Measurements from ENCODE around the gene TDG.
"Not testable (repeated sequence)": the region's sequence is repeated elsewhere in the genome, so short reads cannot be mapped to it uniquely, and the experiment has no call there.

Gene TDG

DNA sequence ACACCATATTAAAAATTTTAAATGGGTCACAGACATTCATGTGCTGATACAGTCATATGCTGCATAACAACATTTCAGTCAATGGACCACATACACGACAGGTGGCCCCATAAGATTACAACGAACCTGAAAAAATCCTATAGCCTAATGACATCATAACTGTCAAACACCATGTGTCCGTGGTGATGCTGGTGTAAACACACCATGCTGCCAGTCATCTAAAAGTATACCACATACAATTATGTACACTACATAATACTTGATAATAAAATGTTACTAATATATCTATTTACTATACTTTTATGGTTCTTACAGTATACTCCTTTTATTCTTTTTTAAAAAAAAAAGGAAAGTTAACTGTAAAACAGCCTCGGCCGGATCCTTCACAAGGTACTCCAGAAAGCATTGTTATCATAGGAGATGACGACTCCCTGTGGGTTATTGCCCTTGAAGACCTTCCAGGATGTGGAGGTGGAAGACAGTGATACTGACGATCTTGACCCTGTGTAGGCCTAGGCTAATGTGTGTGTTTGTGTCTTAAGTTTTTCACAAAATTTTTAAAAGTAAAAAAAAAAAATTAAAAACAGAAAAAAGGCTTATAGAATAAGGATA, 5.0 kb upstream of the TDG start:
- no peak for DNase-seq

DNA sequence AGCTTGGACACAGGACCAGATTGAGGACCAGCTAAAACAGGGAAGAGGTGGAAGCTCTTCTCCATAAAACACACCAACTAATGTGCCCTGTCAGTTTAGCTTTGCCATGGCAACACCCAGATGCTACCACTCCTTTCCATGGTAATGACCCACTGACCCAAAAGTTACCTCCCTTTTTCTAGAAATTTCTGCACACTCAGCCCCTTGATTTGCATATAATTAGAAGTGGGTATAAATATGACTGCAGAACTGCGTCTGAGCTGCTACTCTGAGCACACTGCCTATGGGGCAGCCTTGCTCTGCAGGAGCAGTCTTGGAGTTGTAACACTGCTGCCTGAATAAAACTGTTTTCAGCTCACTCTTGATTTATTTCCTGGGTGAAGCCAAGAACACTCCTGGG, 3.2 kb upstream of the TDG start:
- no peak for DNase-seq

- DNase-seq = no peak
These were observed 867 bp upstream of the TDG start for GRCh38 chr12:103964805-103965204.

DNA sequence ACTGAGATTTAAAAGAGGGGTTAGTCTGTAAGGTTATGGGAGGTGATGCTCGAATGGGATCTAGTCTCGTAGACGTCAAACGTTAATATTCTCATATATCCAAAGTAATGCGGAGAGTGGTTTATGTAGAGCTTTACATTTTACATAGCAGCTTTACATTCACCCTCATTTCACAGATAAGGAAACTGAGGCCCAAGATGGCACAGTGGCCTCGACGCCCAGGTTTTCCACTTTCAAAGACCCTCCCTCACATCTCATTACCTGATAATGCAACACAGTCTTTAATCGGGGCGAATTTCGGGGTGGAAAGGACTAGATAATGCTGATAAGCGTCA, 450 bp upstream of the TDG start:
- no peak for DNase-seq

GRCh38 chr12:103966736-103967135, 1.1 kb downstream of the TDG start:
- no peak for DNase-seq

DNA sequence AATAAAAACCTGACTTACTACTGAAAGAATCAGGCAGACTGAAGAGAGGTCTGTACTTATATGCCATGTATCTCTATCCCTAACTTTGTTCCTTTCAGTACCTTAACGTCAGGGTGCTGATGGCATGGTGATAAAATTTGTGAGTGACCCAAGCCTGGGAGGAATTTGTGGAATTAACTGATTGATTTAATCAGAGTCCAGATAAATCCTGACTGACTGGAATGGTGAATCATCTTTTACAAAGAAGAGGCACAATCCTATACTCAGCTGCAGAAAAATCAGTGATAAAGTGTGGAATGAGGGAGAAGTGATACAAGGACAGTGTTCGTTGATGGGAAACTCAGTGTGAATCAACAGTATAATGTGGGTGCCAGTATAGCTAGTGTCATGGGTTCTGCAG, 3.7 kb downstream of the TDG start:
- DNase-seq = no peak

- no peak for DNase-seq
These were observed 8.2 kb downstream of the TDG start for GRCh38 chr12:103973909-103974308.

DNA sequence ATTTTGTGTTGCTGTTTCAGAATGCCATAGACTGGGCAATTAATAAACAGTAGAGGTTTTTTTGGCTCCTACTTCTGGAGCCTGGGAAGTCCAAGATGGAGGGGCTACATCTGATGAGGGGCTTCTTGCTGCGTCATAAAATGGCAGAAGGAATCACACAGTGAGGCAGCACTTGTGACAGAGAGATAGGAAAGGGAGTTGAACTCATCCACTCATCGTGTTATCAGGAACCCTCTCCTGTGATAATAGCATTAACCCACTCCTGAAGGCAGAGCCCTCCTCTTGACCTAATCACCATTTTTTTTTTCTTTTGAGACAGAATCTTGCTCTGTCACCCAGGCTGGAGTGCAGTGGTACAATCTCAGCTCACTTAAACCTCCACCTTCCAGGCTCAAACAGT, 9.7 kb downstream of the TDG start:
- DNase-seq = no peak

GRCh38 chr12:103978384-103978982, 12.8 kb downstream of the TDG start:
- no peak for DNase-seq

GRCh38 chr12:103986829-103987228, 21.2 kb downstream of the TDG start:
- no peak for DNase-seq

DNA sequence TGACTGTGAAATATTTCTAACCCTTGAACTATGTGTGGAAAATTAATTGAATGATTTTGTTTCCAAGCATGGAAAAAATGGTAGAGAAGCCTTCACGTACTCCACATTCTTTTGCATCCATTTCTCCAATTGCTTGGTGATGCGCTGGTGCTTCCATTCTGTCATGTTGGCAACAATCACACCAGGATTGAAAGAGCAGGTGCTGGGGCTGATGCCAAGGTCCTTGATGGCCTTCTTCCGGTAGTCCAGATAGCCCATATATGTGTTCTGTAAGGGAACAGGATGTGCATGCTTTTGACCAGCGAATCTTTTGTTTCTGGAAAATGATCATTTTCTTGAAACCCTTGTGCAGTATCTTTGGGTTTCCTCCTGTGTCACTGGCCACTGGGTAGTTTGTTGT, 28.6 kb downstream of the TDG start:
- no peak for DNase-seq

GRCh38 chr12:103996595-103996994, 30.9 kb downstream of the TDG start:
- no peak for DNase-seq

GRCh38 chr12:103997286-103997900, 31.7 kb downstream of the TDG start:
- DNase-seq = no peak

DNA sequence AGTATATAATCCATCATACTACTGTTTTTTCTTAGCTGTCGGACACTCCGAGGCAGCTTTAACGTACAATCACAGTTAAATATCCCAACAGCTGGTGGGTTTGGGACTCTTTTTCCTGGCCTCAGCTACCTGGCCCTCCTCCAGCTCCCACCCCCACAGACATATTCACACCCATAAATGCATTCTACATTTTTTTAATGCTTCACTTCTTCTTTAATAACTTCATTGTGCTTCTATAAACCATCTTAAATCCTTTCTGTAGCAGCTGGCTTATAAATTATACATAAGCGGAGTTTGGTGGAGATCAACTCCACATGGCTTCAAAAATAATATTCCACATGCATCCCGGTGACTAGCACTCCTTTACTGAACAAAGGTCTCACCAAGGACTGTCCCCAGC, 33.3 kb downstream of the TDG start:
- DNase-seq = no peak

GRCh38 chr12:104000807-104001434, 35.2 kb downstream of the TDG start:
- no peak for DNase-seq

- DNase-seq = no peak
These were observed 37.0 kb downstream of the TDG start for GRCh38 chr12:104002686-104003085.

DNA sequence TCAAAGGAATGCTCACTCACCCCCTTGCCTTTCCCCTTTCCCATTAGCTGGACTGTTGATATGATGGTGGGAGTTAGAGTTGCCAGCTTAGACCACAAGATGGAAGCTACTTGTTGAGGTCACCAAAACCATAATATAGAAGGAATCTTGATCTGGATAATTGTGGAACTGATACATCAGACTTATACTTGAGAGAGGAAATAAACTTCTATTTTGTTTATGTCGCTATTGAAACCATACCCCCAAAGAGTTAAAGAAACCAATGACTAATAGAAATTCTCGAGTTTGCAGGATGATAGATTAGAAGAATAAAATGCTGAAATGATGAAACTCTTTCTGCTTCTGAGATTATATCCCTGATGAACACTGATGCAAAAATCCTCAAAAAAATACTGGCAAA, 37.9 kb downstream of the TDG start:
- DNase-seq = no peak

DNA sequence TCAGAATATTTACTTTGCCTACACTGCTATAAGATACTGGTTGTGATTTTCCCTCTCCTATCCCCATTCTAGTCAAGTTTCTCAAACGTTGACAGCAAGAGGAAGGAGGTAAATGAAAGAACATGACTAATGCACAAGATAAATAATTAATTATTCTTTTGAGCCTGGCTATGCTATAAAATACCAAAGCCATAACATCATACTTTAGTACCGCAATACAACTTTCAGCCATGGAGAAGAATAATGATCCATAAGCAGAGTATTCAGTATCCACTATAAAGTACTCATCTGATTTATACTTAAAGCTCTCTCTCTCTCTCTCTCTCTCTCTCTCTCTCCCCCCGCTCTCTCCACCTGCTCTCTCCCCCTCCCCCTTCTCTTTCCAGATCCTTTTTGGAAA, 41.3 kb downstream of the TDG start:
- no peak for DNase-seq

DNA sequence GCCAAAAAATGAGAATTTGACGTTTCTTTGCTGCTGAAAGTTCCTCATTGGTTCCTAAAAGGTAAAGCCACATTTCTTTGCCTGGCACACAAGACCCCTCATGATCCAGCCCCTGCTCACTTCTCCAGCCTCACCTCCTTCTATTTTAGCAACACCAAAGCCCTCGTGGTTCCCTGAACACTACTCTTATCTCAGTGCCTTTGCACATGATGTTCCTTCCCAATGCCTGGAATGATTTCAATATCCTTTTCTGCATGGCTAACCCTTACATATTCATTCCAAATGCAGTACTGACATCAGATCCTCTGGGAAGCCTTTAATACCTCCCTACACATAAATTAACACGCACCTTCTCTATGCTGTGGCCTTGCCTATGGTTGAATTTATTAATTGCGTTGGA, 44.4 kb downstream of the TDG start:
- DNase-seq = no peak

GRCh38 chr12:104010606-104011169, 45.0 kb downstream of the TDG start:
- DNase-seq = no peak

DNA sequence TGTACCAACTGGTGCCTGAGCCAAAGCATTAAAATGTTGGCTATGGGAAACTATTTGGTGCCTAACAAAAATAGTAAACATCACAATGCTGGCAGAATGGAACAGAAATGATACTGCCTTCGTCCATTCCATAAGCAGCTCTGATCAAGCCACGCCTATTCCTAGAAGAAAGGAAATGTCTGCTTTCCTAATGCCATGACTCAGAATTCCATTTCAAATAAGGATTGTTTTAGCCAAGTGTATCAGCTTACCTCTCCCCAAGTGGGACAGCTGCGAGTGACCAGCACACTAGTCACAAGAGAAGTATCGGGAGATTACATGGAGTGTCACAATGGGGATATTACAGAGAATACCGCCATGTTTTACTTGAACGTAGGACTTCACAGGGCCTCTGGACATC, 45.6 kb downstream of the TDG start:
- no peak for DNase-seq

DNA sequence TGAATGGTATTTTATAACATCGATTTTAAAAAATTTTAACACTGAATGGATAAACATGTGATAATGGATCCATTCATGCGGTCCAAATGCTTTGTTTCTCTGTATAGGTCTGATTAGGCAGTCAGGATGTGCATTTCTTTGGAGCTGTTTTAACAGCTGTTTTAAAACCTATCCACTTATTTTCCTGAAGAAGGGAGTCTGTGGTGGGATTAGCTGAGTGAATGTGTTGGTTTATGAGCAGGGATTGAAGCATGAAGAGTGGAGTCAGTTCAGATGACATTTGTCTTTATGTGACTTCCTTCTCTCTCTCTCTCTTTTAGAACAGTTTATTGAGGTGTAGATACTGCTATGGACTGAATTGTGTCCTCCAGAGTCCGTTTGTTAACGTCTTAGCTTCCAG, 46.7 kb downstream of the TDG start:
- no peak for DNase-seq

DNA sequence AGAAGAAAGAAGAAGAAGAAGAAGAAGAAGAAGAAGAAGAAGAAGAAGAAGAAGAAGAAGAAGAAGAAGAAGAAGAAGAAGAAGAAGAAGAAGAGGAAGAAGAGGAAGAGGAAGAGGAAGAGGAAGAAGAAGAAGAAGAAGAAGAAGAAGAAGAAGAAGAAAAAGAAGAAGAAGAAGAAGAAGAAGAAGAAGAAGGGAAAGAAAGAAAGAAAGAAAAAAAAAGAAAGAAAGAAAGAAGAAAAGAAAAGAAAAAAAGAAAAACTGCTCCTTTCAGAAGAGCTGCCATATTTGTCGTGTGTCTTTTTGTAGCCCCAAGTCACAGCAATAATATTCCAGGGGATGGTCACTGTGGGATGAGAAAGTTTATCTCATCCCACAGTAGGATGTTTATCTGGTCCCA, 56.2 kb downstream of the TDG start:
- DNase-seq = not testable (repeated sequence)

DNA sequence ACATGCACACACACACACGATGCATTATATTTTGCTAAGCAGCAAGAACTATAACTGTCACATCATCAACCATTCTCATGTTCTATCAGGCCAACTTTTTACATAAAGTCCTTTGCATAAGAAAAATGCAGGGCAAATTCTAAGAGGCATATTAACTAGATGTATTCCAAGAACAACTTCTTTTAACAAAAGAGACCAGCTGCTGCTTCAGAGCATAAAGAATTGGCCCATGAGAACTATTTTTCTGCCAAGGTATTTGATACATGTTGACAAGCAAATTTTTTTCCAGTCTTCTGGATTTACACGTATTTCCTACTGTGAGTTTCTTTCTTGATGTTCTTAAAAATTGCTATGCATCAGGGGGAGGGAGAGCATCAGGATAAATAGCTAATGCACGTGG, 57.1 kb downstream of the TDG start:
- DNase-seq = no peak

Measured in activated T-cell treated with anti-CD3 and anti-CD28 coated beads, Interleukin-2, amount 50 U/mL, for 48 hours (primary cell).